Measurements from ENCODE around the gene CCDC188.
A peak's percentile ranks its signal among the peaks of the same experiment; 100 is the strongest.

Gene CCDC188

GRCh38 chr22:20105456-20106204, 45.2 kb downstream of the CCDC188 start:
- ChIA-PET CTCF (no interaction called here), POLR2A (no interaction called here)
- H3K9me3 ChIP-seq (ENCODE audit: control extremely low read depth in 1 of 5, control insufficient read depth in 4 of 5, insufficient read depth in 2 of 5, low read depth in 1 of 5, low read length in 4 of 5): no peaks in the 10 kb centered on the region
- H3K27ac ChIP-seq (ENCODE audit: insufficient read depth in 1 of 2, low read depth in 1 of 2, low read length in 2 of 2, poor library complexity in 1 of 2, severe bottlenecking in 2 of 2): peak overlapping the region in 1 of 2 experiments; percentile 37
- no peaks in the 10 kb centered on the region for H3K27me3 ChIP-seq (replicated peaks in 2 of 5; ENCODE audit: control insufficient read depth in 4 of 5, insufficient read depth in 5 of 5, low read length in 4 of 5)
- DNase-seq: no peak
- 100% methylated on average over 7 of the region's 7 CpGs for WGBS (ENCODE audit: insufficient coverage)
- H3K36me3 ChIP-seq (ENCODE audit: control insufficient read depth in 4 of 4, insufficient read depth in 4 of 4, low read length in 3 of 4): peaks cover 7 to 88% (median 63%) of the 10 kb centered on the region in 4 experiments
- peaks cover 0 to 10% (median 9%) of the 10 kb centered on the region in 4 experiments for H3K4me1 ChIP-seq (ENCODE audit: control extremely low read depth in 1 of 4, control insufficient read depth in 4 of 4, insufficient read depth in 4 of 4, low read length in 3 of 4)
- H3K4me3 ChIP-seq (ENCODE audit: control insufficient read depth in 1 of 7, extremely low read depth in 1 of 7, insufficient read depth in 4 of 7, low read depth in 2 of 7, low read length in 6 of 7): no peak overlapping the region

- H3K36me3 ChIP-seq (ENCODE audit: control insufficient read depth in 4 of 4, insufficient read depth in 4 of 4, low read length in 3 of 4): peaks cover 17 to 81% (median 56%) of the 10 kb centered on the region in 4 experiments
- POLR2A ChIA-PET: no interaction called here
Measured at GRCh38 chr22:20102203-20102780, 48.6 kb downstream of the CCDC188 start.

GRCh38 chr22:20101638-20102037, 49.2 kb downstream of the CCDC188 start:
- Histone ChIP-seq H3K4me1 (ENCODE audit: control extremely low read depth in 1 of 4, control insufficient read depth in 4 of 4, insufficient read depth in 4 of 4, low read length in 3 of 4) (peaks cover 0 to 10% (median 9%) of the 10 kb centered on the region in 4 experiments), H3K36me3 (ENCODE audit: control insufficient read depth in 4 of 4, insufficient read depth in 4 of 4, low read length in 3 of 4) (peaks cover 18 to 81% (median 55%) of the 10 kb centered on the region in 4 experiments), H3K27me3 (replicated peaks in 2 of 5; ENCODE audit: control insufficient read depth in 4 of 5, insufficient read depth in 5 of 5, low read length in 4 of 5) (no peaks in the 10 kb centered on the region), H3K4me3 (ENCODE audit: control insufficient read depth in 1 of 7, extremely low read depth in 1 of 7, insufficient read depth in 4 of 7, low read depth in 2 of 7, low read length in 6 of 7) (peak overlapping the region in 1 of 7 experiments; percentile 4), H3K9me3 (ENCODE audit: control extremely low read depth in 1 of 5, control insufficient read depth in 4 of 5, insufficient read depth in 2 of 5, low read depth in 1 of 5, low read length in 4 of 5) (peaks cover 0 to 7% (median 0%) of the 10 kb centered on the region in 5 experiments), H3K27ac (ENCODE audit: insufficient read depth in 1 of 2, low read depth in 1 of 2, low read length in 2 of 2, poor library complexity in 1 of 2, severe bottlenecking in 2 of 2) (peak overlapping the region in 1 of 2 experiments; percentile 49)
- POLR2A ChIA-PET: no interaction called here
- CTCF ChIA-PET: interaction anchor here (0.6 to 1.4 kb wide), 6 partner anchors 9 to 412 kb away, joined by 3 to 4 read pairs (median 3); no protein-coding TSS in a partner anchor
- 90% methylated on average over 2 of the region's 8 CpGs for WGBS (ENCODE audit: insufficient coverage)
- DNase-seq: peak in 2 of 3 donors; percentile 33 to 40

More at GRCh38 chr22:20102203-20102780, 48.6 kb downstream of the CCDC188 start:
- no peak overlapping the region for H3K27ac ChIP-seq (ENCODE audit: insufficient read depth in 1 of 2, low read depth in 1 of 2, low read length in 2 of 2, poor library complexity in 1 of 2, severe bottlenecking in 2 of 2)
- CTCF ChIA-PET: interaction anchor here (1.0 to 1.2 kb wide), 4 partner anchors 8 to 21 kb away, joined by 3 read pairs; no protein-coding TSS in a partner anchor
- no peak overlapping the region for H3K4me3 ChIP-seq (ENCODE audit: control insufficient read depth in 1 of 7, extremely low read depth in 1 of 7, insufficient read depth in 4 of 7, low read depth in 2 of 7, low read length in 6 of 7)
- H3K27me3 ChIP-seq (replicated peaks in 2 of 5; ENCODE audit: control insufficient read depth in 4 of 5, insufficient read depth in 5 of 5, low read length in 4 of 5): no peaks in the 10 kb centered on the region
- 98% methylated on average over 12 of the region's 12 CpGs for WGBS (ENCODE audit: insufficient coverage)
- no peak for DNase-seq
- H3K4me1 ChIP-seq (ENCODE audit: control extremely low read depth in 1 of 4, control insufficient read depth in 4 of 4, insufficient read depth in 4 of 4, low read length in 3 of 4): peaks cover 0 to 10% (median 9%) of the 10 kb centered on the region in 4 experiments
- peaks cover 0 to under 1% (median 0%) of the 10 kb centered on the region in 5 experiments for H3K9me3 ChIP-seq (ENCODE audit: control extremely low read depth in 1 of 5, control insufficient read depth in 4 of 5, insufficient read depth in 2 of 5, low read depth in 1 of 5, low read length in 4 of 5)

GRCh38 chr22:20099099-20099711, 51.6 kb downstream of the CCDC188 start:
- POLR2A ChIA-PET: no interaction called here
- peaks cover 30 to 81% (median 58%) of the 10 kb centered on the region in 4 experiments for H3K36me3 ChIP-seq (ENCODE audit: control insufficient read depth in 4 of 4, insufficient read depth in 4 of 4, low read length in 3 of 4)

More at GRCh38 chr22:20099099-20099711, 51.6 kb downstream of the CCDC188 start:
- no peak for DNase-seq
- Histone ChIP-seq H3K27me3 (replicated peaks in 2 of 5; ENCODE audit: control insufficient read depth in 4 of 5, insufficient read depth in 5 of 5, low read length in 4 of 5) (no peaks in the 10 kb centered on the region), H3K27ac (ENCODE audit: insufficient read depth in 1 of 2, low read depth in 1 of 2, low read length in 2 of 2, poor library complexity in 1 of 2, severe bottlenecking in 2 of 2) (no peak overlapping the region), H3K4me1 (ENCODE audit: control extremely low read depth in 1 of 4, control insufficient read depth in 4 of 4, insufficient read depth in 4 of 4, low read length in 3 of 4) (peaks cover 0 to 10% (median 9%) of the 10 kb centered on the region in 4 experiments), H3K4me3 (ENCODE audit: control insufficient read depth in 1 of 7, extremely low read depth in 1 of 7, insufficient read depth in 4 of 7, low read depth in 2 of 7, low read length in 6 of 7) (no peak overlapping the region), H3K9me3 (ENCODE audit: control extremely low read depth in 1 of 5, control insufficient read depth in 4 of 5, insufficient read depth in 2 of 5, low read depth in 1 of 5, low read length in 4 of 5) (peaks cover 0 to 13% (median 4%) of the 10 kb centered on the region in 5 experiments)
- CTCF ChIA-PET: no interaction called here
- WGBS (ENCODE audit: insufficient coverage): 100% methylated on average over 5 of the region's 6 CpGs

Data from common myeloid progenitor, CD34-positive (primary cell).